Measurements from ENCODE around the gene GPR146.
A peak's percentile ranks its signal among the peaks of the same experiment; 100 is the strongest.

The GPR146 gene

DNA sequence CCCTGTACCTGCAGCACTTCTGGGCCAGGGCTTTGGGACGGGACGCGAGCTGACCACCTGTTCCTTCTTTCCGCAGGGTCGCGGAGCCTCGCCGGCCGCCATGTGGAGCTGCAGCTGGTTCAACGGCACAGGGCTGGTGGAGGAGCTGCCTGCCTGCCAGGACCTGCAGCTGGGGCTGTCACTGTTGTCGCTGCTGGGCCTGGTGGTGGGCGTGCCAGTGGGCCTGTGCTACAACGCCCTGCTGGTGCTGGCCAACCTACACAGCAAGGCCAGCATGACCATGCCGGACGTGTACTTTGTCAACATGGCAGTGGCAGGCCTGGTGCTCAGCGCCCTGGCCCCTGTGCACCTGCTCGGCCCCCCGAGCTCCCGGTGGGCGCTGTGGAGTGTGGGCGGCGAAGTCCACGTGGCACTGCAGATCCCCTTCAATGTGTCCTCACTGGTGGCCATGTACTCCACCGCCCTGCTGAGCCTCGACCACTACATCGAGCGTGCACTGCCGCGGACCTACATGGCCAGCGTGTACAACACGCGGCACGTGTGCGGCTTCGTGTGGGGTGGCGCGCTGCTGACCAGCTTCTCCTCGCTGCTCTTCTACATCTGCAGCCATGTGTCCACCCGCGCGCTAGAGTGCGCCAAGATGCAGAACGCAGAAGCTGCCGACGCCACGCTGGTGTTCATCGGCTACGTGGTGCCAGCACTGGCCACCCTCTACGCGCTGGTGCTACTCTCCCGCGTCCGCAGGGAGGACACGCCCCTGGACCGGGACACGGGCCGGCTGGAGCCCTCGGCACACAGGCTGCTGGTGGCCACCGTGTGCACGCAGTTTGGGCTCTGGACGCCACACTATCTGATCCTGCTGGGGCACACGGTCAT, 13.3 kb downstream of the GPR146 start:
- Histone ChIP-seq H3K4me3 (ENCODE audit: low read depth, low read length, poor library complexity, severe bottlenecking) (no peak overlapping the region), H3F3A (ENCODE audit: insufficient read depth, low read length) (no peaks in the 10 kb centered on the region), H2AFZ (ENCODE audit: low read length) (no peak overlapping the region), H3K4me2 (ENCODE audit: low read length) (no peak overlapping the region), H3K27me3 (ENCODE audit: insufficient read depth, low read length) (no peaks in the 10 kb centered on the region), H3K9ac (ENCODE audit: low read length) (no peak overlapping the region), H3K9me2 (ENCODE audit: low read depth, low read length) (no peaks in the 10 kb centered on the region), H3K36me3 (ENCODE audit: insufficient read depth, low read length) (no peaks in the 10 kb centered on the region), H3K4me1 (ENCODE audit: insufficient read depth, low read length, severe bottlenecking) (peaks cover 22% of the 10 kb centered on the region), H4K20me1 (ENCODE audit: insufficient read depth, low read length) (no peaks in the 10 kb centered on the region), H3K79me2 (ENCODE audit: insufficient read depth, low read length) (no peaks in the 10 kb centered on the region), H3K27ac (ENCODE audit: low read depth, low read length, poor library complexity, severe bottlenecking) (no peak overlapping the region), H3K9me3 (ENCODE audit: low read length) (no peaks in the 10 kb centered on the region)
- no peak for TF ChIP-seq EZH2 (IDR thresholded peaks at IDR 0.05; ENCODE audit: borderline replicate concordance, low read length)
- TF ChIP-seq, protein P1, sequence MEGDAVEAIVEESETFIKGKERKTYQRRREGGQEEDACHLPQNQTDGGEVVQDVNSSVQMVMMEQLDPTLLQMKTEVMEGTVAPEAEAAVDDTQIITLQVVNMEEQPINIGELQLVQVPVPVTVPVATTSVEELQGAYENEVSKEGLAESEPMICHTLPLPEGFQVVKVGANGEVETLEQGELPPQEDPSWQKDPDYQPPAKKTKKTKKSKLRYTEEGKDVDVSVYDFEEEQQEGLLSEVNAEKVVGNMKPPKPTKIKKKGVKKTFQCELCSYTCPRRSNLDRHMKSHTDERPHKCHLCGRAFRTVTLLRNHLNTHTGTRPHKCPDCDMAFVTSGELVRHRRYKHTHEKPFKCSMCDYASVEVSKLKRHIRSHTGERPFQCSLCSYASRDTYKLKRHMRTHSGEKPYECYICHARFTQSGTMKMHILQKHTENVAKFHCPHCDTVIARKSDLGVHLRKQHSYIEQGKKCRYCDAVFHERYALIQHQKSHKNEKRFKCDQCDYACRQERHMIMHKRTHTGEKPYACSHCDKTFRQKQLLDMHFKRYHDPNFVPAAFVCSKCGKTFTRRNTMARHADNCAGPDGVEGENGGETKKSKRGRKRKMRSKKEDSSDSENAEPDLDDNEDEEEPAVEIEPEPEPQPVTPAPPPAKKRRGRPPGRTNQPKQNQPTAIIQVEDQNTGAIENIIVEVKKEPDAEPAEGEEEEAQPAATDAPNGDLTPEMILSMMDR (IDR thresholded peaks at IDR 0.05; ENCODE audit: low read length): no peak

DNA sequence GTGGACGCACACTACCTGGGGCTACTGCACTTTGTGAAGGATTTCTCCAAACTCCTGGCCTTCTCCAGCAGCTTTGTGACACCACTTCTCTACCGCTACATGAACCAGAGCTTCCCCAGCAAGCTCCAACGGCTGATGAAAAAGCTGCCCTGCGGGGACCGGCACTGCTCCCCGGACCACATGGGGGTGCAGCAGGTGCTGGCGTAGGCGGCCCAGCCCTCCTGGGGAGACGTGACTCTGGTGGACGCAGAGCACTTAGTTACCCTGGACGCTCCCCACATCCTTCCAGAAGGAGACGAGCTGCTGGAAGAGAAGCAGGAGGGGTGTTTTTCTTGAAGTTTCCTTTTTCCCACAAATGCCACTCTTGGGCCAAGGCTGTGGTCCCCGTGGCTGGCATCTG, 14.0 kb downstream of the GPR146 start:
- Histone ChIP-seq H3K4me2 (ENCODE audit: low read length) (no peak overlapping the region), H3K4me1 (ENCODE audit: insufficient read depth, low read length, severe bottlenecking) (peaks cover 23% of the 10 kb centered on the region), H3K9ac (ENCODE audit: low read length) (no peak overlapping the region), H3K9me2 (ENCODE audit: low read depth, low read length) (no peaks in the 10 kb centered on the region), H3F3A (ENCODE audit: insufficient read depth, low read length) (no peaks in the 10 kb centered on the region), H4K20me1 (ENCODE audit: insufficient read depth, low read length) (no peaks in the 10 kb centered on the region), H3K79me2 (ENCODE audit: insufficient read depth, low read length) (no peaks in the 10 kb centered on the region), H3K4me3 (ENCODE audit: low read depth, low read length, poor library complexity, severe bottlenecking) (no peak overlapping the region), H3K36me3 (ENCODE audit: insufficient read depth, low read length) (no peaks in the 10 kb centered on the region), H3K9me3 (ENCODE audit: low read length) (no peaks in the 10 kb centered on the region), H2AFZ (ENCODE audit: low read length) (no peak overlapping the region), H3K27ac (ENCODE audit: low read depth, low read length, poor library complexity, severe bottlenecking) (no peak overlapping the region), H3K27me3 (ENCODE audit: insufficient read depth, low read length) (no peaks in the 10 kb centered on the region)
- TF ChIP-seq, protein P1 (IDR thresholded peaks at IDR 0.05; ENCODE audit: low read length): no peak
- TF ChIP-seq EZH2 (IDR thresholded peaks at IDR 0.05; ENCODE audit: borderline replicate concordance, low read length): no peak

DNA sequence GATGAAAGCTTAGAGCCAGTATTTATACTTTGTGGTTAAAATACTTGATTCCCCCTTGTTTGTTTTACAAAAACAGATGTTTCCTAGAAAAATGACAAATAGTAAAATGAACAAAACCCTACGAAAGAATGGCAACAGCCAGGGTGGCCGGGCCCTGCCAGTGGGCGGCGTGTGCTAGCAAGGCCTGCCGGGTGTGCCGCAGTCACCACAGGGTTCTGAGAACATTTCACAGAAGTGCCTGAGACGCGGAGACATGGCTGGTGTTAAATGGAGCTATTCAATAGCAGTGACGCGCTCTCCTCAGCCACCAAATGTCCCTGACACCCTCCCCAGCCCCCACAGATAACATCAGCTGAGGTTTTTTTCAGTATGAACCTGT, 14.5 kb downstream of the GPR146 start:
- peaks cover 23% of the 10 kb centered on the region for H3K4me1 ChIP-seq (ENCODE audit: insufficient read depth, low read length, severe bottlenecking)
- no peaks in the 10 kb centered on the region for H3K36me3 ChIP-seq (ENCODE audit: insufficient read depth, low read length)
- H4K20me1 ChIP-seq (ENCODE audit: insufficient read depth, low read length): no peaks in the 10 kb centered on the region
- no peaks in the 10 kb centered on the region for H3K9me2 ChIP-seq (ENCODE audit: low read depth, low read length)
- peak overlapping the region; percentile 2 for H3K27ac ChIP-seq (ENCODE audit: low read depth, low read length, poor library complexity, severe bottlenecking)
- H3K9ac ChIP-seq (ENCODE audit: low read length): no peak overlapping the region
- H3K9me3 ChIP-seq (ENCODE audit: low read length): no peaks in the 10 kb centered on the region
- no peaks in the 10 kb centered on the region for H3K27me3 ChIP-seq (ENCODE audit: insufficient read depth, low read length)
- no peak overlapping the region for H3K4me2 ChIP-seq (ENCODE audit: low read length)
- H3K4me3 ChIP-seq (ENCODE audit: low read depth, low read length, poor library complexity, severe bottlenecking): no peak overlapping the region
- TF ChIP-seq EZH2 (IDR thresholded peaks at IDR 0.05; ENCODE audit: borderline replicate concordance, low read length): no peak
- TF ChIP-seq, protein P1 (IDR thresholded peaks at IDR 0.05; ENCODE audit: low read length): no peak
- H3K79me2 ChIP-seq (ENCODE audit: insufficient read depth, low read length): no peaks in the 10 kb centered on the region
- no peak overlapping the region for H2AFZ ChIP-seq (ENCODE audit: low read length)
- no peaks in the 10 kb centered on the region for H3F3A ChIP-seq (ENCODE audit: insufficient read depth, low read length)
